Measurements from ENCODE around the gene STIMATE. TPM values are rescaled to one million over a fixed set of nuclear protein-coding genes. Genes with fewer than 3 reads are reported as not detected.

STIMATE gene
- total RNA-seq, 2 donors from 2014 or later = 7.6 to 10.3 TPM

- Histone ChIP-seq H3K27ac (no peak overlapping the region), H3K36me3 (no peaks in the 10 kb centered on the region), H3K4me1 (no peaks in the 10 kb centered on the region), H3K27me3 (no peaks in the 10 kb centered on the region), H3K4me3 (no peak overlapping the region), H3K9me3 (no peaks in the 10 kb centered on the region)
- TF ChIP-seq CTCF (IDR thresholded peaks at IDR 0.05) = no peak
- DNase-seq (ENCODE audit: low spot score) = no peak
Measured at GRCh38 chr3:52791928-52792327, 105.4 kb downstream of the STIMATE start.

GRCh38 chr3:52791366-52791765 is 106.0 kb downstream of the STIMATE start:
- H3K4me1 ChIP-seq = no peaks in the 10 kb centered on the region
- no peaks in the 10 kb centered on the region for H3K27me3 ChIP-seq
- H3K9me3 ChIP-seq = no peaks in the 10 kb centered on the region
- no peak overlapping the region for H3K27ac ChIP-seq
- no peak overlapping the region for H3K4me3 ChIP-seq
- no peak for DNase-seq (ENCODE audit: low spot score)
- no peaks in the 10 kb centered on the region for H3K36me3 ChIP-seq
- TF ChIP-seq CTCF (IDR thresholded peaks at IDR 0.05) = no peak

DNA sequence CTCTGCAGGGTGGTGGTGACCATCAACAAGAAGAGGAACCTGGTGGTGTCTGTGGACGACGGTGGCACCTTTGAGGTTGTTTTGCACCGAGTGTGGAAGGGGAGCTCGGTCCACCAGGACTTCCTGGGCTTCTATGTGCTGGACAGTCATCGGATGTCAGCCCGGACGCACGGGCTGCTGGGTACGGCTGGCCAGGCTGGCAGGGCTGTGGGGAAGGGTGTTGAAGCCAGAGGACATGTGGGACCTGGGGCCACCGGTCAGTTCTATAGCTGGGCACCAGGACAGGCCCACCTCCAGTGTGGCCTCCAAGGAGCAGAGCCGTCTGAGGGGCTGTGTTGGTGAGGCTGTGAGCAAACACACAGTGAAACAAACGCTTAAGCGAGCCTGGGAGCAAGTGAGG is 106.6 kb downstream of the STIMATE start:
- no peaks in the 10 kb centered on the region for H3K27me3 ChIP-seq
- no peaks in the 10 kb centered on the region for H3K4me1 ChIP-seq
- TF ChIP-seq CTCF (IDR thresholded peaks at IDR 0.05) = no peak
- H3K9me3 ChIP-seq = no peaks in the 10 kb centered on the region
- no peak overlapping the region for H3K4me3 ChIP-seq
- no peaks in the 10 kb centered on the region for H3K36me3 ChIP-seq
- no peak for DNase-seq (ENCODE audit: low spot score)
- H3K27ac ChIP-seq = no peak overlapping the region

- no peak overlapping the region for H3K27ac ChIP-seq
- H3K27me3 ChIP-seq = no peaks in the 10 kb centered on the region
- no peak for TF ChIP-seq CTCF (IDR thresholded peaks at IDR 0.05)
- H3K4me1 ChIP-seq = no peaks in the 10 kb centered on the region
- no peaks in the 10 kb centered on the region for H3K9me3 ChIP-seq
- DNase-seq (ENCODE audit: low spot score) = no peak
- H3K36me3 ChIP-seq = no peaks in the 10 kb centered on the region
- H3K4me3 ChIP-seq = no peak overlapping the region
Measured at GRCh38 chr3:52790337-52790736, 107.0 kb downstream of the STIMATE start.

DNA sequence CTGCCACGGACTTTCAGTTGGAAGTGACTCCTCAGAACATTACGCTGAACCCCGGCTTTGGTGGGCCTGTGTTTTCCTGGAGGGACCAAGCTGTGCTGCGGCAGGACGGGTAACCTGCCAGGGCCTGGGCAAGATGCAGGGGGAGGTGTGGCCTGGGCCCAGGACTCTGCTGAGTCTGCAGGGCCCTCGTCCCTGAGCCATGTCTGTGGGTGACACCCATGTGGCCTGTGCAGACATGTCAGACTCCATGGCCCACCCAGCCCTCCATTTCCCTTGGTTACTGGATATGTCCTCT is 107.7 kb downstream of the STIMATE start:
- Histone ChIP-seq H3K9me3 (no peaks in the 10 kb centered on the region), H3K36me3 (no peaks in the 10 kb centered on the region), H3K27me3 (no peaks in the 10 kb centered on the region), H3K4me3 (no peak overlapping the region), H3K4me1 (no peaks in the 10 kb centered on the region), H3K27ac (no peak overlapping the region)
- DNase-seq (ENCODE audit: low spot score) = no peak
- TF ChIP-seq CTCF (IDR thresholded peaks at IDR 0.05) = no peak

DNA sequence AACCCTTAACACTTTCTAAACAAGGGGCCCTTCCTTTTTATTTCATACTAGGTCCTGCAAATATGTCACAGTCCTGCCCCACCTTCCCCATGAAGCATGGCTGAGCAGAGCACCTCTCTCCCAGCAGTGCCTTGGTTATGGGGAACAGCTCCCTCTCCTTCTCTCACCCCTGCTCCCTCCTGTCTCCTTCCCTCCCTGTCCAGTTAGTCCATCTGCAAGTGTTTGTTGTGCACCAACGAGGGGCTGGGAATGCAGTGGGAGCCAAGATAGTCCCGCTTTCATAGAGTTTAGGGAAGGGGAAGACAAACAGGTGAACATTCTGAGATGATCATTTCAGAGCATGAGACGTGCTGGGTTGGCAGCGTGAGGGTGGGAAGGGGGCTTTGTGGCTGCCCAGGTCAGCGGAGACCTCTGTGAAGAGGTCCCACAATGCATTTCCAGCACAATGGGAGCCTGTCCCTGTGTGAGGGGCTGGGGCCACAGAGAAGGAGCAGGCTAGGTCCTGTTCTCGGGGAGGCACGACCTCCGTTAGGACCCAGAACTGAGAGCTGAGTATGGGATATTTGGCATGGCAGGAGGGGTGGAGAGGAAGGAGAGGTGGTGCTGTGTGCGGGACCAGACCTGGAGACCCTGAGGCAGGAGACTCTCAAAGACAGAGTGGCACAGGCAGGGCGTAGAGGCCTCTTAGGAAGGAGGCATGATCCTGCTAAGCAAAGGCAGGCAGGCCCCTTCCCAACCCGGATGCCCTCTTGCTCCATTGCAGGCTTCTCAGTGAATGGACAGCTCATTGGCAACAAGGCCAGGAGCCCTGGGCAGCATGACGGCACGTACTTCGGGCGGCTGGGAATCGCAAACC is 108.2 kb downstream of the STIMATE start:
- H3K27ac ChIP-seq = no peak overlapping the region
- no peak for DNase-seq (ENCODE audit: low spot score)
- H3K4me3 ChIP-seq = no peak overlapping the region
- no peaks in the 10 kb centered on the region for H3K9me3 ChIP-seq
- no peaks in the 10 kb centered on the region for H3K36me3 ChIP-seq
- no peaks in the 10 kb centered on the region for H3K27me3 ChIP-seq
- H3K4me1 ChIP-seq = no peaks in the 10 kb centered on the region
- no peak for TF ChIP-seq CTCF (IDR thresholded peaks at IDR 0.05)

Data from right atrium auricular region (tissue), 2 donors.